ENCODE measurements around the gene ACOXL. TPM values are rescaled to one million over a fixed set of nuclear protein-coding genes. Genes with fewer than 3 reads are reported as not detected.

The ACOXL gene
- total and polyA plus RNA-seq, 2 of the 8 experiments (the other 6 are each of a cell fraction or from before 2014, with no cell fraction given): 11.4 to 20.6 TPM

DNA sequence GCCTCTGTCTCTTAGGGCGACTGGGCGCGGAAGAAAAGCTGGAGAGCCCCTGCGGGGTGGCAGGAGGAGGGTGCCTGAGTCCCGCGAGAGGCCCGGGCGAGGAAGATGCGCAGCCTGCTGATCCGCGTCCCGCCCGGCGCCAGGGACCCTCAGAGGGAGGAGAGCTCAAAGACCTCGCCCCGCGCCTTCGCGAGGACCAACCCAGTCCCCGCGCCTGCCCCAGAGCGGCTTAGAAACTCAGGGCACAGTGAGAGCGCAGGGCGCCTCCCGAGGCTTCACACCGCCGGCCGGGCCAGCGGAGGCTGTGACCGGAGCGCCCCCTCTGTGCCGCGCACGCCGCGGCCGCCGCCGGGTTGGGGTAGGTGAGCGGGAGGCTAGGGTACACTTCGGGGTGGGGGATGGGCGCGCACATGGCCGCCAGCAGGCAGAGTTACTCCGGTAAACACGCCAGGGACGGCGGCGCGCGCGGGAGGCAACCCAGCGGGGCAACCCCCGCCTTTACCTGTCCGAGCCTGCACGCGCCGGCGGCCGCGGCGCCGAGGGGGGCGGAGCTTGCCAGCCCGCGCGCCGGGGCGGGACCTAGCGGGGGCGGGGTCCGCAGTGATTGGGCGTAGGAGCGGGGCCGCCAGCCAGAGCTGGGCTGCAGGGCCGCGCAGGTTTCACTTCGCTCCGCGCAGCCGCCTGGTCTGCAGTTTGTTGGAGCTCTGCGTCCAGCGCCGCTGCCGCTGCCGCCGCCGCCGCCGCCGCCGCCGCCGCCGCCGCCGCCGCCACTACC, 388.1 kb downstream of the ACOXL start, which contains the start of gene BCL2L11 (continued):
- TF ChIP-seq USF2 (IDR thresholded peaks at IDR 0.05; ENCODE audit: low read length) (no peak), CBX5 (IDR thresholded peaks at IDR 0.05; ENCODE audit: low read depth, low read length) (no peak), SIX5 (IDR thresholded peaks at IDR 0.05; ENCODE audit: low read depth, low read length) (no peak), TEAD4 (IDR thresholded peaks at IDR 0.05; ENCODE audit: low read depth, low read length) (no peak), KDM5A (IDR thresholded peaks at IDR 0.05; ENCODE audit: low read length) (no peak), JUN (IDR thresholded peaks at IDR 0.05; ENCODE audit: low read depth, low read length) (no peak), TAF7 (optimal IDR thresholded peaks at IDR 0.05; ENCODE audit: borderline replicate concordance, low read depth, low read length) (peak; percentile 94), ATF3 (IDR thresholded peaks at IDR 0.05; ENCODE audit: insufficient read depth, low read depth, low read length) (no peak), SRF (IDR thresholded peaks at IDR 0.05; ENCODE audit: low read depth, low read length) (no peak), EZH2 (IDR thresholded peaks at IDR 0.05; ENCODE audit: low read depth, low read length, severe bottlenecking) (no peak), BACH1 (IDR thresholded peaks at IDR 0.05; ENCODE audit: low read length) (0 out of 2 replicates have a peak, but pooled peaks have one; percentile 34), KDM1A (IDR thresholded peaks at IDR 0.05; ENCODE audit: borderline replicate concordance, low read length) (no peak), CTBP2 (IDR thresholded peaks at IDR 0.05; ENCODE audit: borderline replicate concordance, insufficient read depth, insufficient read length, low read length) (no peak), SIRT6 (IDR thresholded peaks at IDR 0.05; ENCODE audit: low read length) (no peak), SAP30 (IDR thresholded peaks at IDR 0.05; ENCODE audit: insufficient read depth, insufficient replicate concordance, low read length) (no peak), MAFK (IDR thresholded peaks at IDR 0.05; ENCODE audit: low read depth, low read length) (no peak), ASH2L (IDR thresholded peaks at IDR 0.05; ENCODE audit: low read length) (peak; percentile 26), EP300 (IDR thresholded peaks at IDR 0.05; ENCODE audit: borderline replicate concordance in 1 of 2, low read depth in 2 of 2, low read length in 2 of 2) (no peak), JUND (IDR thresholded peaks at IDR 0.05; ENCODE audit: low read length) (no peak), SP1 (IDR thresholded peaks at IDR 0.05; ENCODE audit: low read depth, low read length) (0 out of 2 replicates have a peak, but pooled peaks have one; percentile 41), SUZ12 (IDR thresholded peaks at IDR 0.05; ENCODE audit: low read length) (no peak)
- TF ChIP-seq, protein P1, sequence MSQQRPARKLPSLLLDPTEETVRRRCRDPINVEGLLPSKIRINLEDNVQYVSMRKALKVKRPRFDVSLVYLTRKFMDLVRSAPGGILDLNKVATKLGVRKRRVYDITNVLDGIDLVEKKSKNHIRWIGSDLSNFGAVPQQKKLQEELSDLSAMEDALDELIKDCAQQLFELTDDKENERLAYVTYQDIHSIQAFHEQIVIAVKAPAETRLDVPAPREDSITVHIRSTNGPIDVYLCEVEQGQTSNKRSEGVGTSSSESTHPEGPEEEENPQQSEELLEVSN (IDR thresholded peaks at IDR 0.05): peak; percentile 76
